Esophagus muscularis mucosa (tissue), 4 donors: ENCODE results near the gene CPLX4.

Experiments
- EP300 ChIP-seq: sonication (generic); formaldehyde crosslinking; IDR thresholded peaks from one replicate; pipeline ENCODE4 v1.6.1; 2017; ENCODE audit warnings: antibody characterized with exemption
- POLR2A ChIP-seq: fragments of 450-650 bp; IDR thresholded peaks from one replicate; pipeline ENCODE4 v1.6.1; 2017; ENCODE audit warnings: antibody characterized with exemption, moderate library complexity, mild to moderate bottlenecking, low read depth
- POLR2AphosphoS5 ChIP-seq, 2 donors: sonication (generic); formaldehyde crosslinking; IDR thresholded peaks; one replicate each; pipeline ENCODE4 v1.6.1; 2017; ENCODE audit warnings: antibody characterized with exemption in 2 of 2
- TF ChIP-seq, protein P1 (sequence below), 3 experiments: fragments of 200-600 bp in 2 of 3; fragments of 450-650 bp in 1 of 3; sonication (generic) in 2 of 3; IDR thresholded peaks; one replicate each; pipeline ENCODE4 v1.5.1; 2017 to 2019; ENCODE audit warnings: antibody characterized with exemption in 3 of 3, mild to moderate bottlenecking in 2 of 3, moderate library complexity in 1 of 3

DNA sequence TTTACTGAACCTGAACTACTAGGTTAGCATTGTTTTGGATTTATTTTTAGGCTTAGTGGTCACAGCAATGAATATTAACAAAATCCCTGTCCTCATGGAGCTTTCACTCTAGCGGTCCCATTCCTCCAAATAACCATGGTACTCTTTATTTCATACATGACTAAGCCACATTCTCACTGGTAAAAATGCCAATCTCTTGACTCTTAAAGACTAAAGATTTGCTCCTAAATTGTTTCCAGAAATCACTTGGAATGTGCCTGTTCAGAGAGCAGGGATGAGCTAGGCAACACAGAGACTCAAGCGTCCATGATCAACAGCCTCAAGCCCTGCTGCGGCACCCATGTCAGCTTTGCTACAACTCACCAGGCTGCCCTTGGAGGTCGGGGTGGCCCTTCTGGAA, 27.1 kb upstream of the CPLX4 start:
- TF ChIP-seq, protein P1, sequence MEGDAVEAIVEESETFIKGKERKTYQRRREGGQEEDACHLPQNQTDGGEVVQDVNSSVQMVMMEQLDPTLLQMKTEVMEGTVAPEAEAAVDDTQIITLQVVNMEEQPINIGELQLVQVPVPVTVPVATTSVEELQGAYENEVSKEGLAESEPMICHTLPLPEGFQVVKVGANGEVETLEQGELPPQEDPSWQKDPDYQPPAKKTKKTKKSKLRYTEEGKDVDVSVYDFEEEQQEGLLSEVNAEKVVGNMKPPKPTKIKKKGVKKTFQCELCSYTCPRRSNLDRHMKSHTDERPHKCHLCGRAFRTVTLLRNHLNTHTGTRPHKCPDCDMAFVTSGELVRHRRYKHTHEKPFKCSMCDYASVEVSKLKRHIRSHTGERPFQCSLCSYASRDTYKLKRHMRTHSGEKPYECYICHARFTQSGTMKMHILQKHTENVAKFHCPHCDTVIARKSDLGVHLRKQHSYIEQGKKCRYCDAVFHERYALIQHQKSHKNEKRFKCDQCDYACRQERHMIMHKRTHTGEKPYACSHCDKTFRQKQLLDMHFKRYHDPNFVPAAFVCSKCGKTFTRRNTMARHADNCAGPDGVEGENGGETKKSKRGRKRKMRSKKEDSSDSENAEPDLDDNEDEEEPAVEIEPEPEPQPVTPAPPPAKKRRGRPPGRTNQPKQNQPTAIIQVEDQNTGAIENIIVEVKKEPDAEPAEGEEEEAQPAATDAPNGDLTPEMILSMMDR (IDR thresholded peaks at IDR 0.05): no peak
- TF ChIP-seq POLR2A (no peak), POLR2AphosphoS5 (IDR thresholded peaks at IDR 0.05) (no peak), EP300 (no peak)
